Erythroblast (primary cell): ENCODE measurements around the gene TAC4.

ENCODE experiments used
- DNase-seq, 2 experiments: peaks; one replicate each; lab custom pipeline; 2025; lab: John Stamatoyannopoulos, UW
- GATA1 ChIP-seq: IDR thresholded peaks from 2 replicates; pipeline ENCODE4 v1.6.1; 2011; ENCODE audit warnings: low read depth, mild to moderate bottlenecking, control low read depth, low read length, moderate library complexity
- POLR2A ChIP-seq: IDR thresholded peaks from 2 replicates; pipeline ENCODE4 v1.6.1; 2011; ENCODE audit warnings: mild to moderate bottlenecking, low read length

The TAC4 gene

DNA sequence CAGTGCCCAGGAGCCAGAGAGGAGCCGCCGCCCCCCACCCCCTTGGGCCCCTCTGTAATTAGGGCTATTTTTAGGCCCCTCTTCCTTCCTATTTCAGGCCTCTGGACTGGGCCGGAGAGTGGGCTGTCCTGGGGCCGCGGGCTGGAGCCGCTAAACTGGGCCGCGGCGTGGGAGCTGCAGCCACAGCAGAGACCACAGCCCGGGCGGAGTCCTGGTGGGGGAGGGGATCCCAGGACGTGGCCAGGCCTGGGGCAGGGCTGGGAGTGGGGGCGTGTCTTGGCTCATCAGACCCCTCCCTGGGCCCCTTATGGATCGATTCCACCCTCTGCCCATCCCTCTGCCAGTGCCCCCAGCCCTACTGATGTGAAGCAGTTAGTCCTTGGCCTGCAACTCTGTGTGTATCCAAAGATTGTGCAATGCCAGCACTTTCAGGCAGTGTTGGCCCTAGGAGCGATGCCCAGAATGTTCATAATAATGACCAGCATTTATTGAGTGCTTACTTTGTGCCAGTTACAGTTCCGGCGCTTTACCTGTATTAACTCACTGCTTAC is 15.0 kb upstream of the TAC4 start:
- TF ChIP-seq POLR2A (no peak), GATA1 (no peak)
- no peak for DNase-seq

- no peak for TF ChIP-seq POLR2A
- no peak for TF ChIP-seq GATA1
- DNase-seq, result peak; percentile 47 to 72
Measured at GRCh38 chr17:49861150-49861884, 13.4 kb upstream of the TAC4 start.

GRCh38 chr17:49859991-49860953 is 12.4 kb upstream of the TAC4 start:
- DNase-seq, result no peak
- TF ChIP-seq GATA1, result no peak
- TF ChIP-seq POLR2A, result no peak

- DNase-seq, result no peak
- TF ChIP-seq GATA1 (no peak), POLR2A (no peak)
Measured at GRCh38 chr17:49858796-49859195, 10.9 kb upstream of the TAC4 start.

- no peak for DNase-seq
- no peak for TF ChIP-seq POLR2A
- TF ChIP-seq GATA1, result no peak
Measured at GRCh38 chr17:49854126-49854525, 6.3 kb upstream of the TAC4 start.

- TF ChIP-seq GATA1 (no peak), POLR2A (no peak)
Measured at GRCh38 chr17:49853470-49854015, 5.7 kb upstream of the TAC4 start.

GRCh38 chr17:49851387-49852291 is 3.8 kb upstream of the TAC4 start:
- peak; percentile 51 to 60 for DNase-seq

More at GRCh38 chr17:49853470-49854015, 5.7 kb upstream of the TAC4 start:
- no peak for DNase-seq

GRCh38 chr17:49850772-49851386 is 3.0 kb upstream of the TAC4 start:
- DNase-seq, result no peak
- no peak for TF ChIP-seq POLR2A
- TF ChIP-seq GATA1, result no peak

More at GRCh38 chr17:49851387-49852291, 3.8 kb upstream of the TAC4 start:
- TF ChIP-seq GATA1, result no peak
- TF ChIP-seq POLR2A, result no peak

DNA sequence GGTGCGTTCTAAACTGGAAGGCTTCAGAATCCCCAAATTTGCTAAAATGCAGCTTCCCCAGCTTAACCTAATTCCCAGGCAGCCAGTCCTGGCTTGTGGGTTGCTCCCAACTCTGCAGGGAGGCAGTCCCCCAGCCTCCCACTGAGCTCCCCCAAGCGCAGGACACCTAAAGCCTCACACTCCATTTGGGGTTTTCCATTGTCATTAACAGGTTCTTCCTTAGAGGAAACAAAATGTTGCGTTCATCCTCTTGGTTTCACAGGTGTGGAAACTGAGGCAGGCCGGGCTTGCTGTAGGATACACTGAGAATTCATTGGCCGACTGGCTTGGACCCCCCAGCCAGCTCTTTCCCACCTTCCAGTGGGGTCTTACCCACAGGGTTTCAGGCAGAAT is 2.3 kb upstream of the TAC4 start:
- no peak for DNase-seq
- no peak for TF ChIP-seq GATA1
- TF ChIP-seq POLR2A, result no peak

DNA sequence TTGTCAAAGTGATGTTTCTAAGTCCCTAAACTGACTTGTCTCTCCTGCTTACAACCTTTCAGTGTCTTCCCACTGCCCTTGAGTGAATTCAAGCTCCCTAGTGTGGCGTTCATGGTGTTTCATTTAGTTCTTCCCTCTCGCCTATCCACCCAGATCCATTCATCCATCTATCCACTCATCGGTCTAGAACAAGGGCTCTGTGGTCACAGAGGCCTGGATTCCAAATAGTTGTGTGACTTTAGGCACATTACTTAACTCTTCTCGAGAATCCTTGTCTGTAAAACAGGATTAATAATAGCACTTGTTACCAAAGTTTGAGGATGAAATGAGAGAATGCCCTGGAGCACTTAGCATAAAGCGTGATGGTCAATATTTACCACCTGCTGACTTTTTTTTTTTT is 870 bp upstream of the TAC4 start:
- DNase-seq, result no peak
- TF ChIP-seq POLR2A, result no peak
- TF ChIP-seq GATA1, result no peak

GRCh38 chr17:49846938-49847712 is 744 bp downstream of the TAC4 start:
- TF ChIP-seq GATA1 (no peak), POLR2A (no peak)

More at GRCh38 chr17:49846938-49847712, 744 bp downstream of the TAC4 start:
- no peak for DNase-seq
